HEK293 (cell line): ENCODE data around the gene CDK3.
"Not testable (repeated sequence)": the region's sequence is repeated elsewhere in the genome, so short reads cannot be mapped to it uniquely, and the experiment has no call there.

Experiments used
- CTCF ChIA-PET: fragments of 350-600 bp; formaldehyde crosslinking; extraction: SDS; loops from one replicate; lab custom pipeline; 2021; ENCODE audit warnings: antibody characterized with exemption; lab: Yijun Ruan, JAX
- POLR2A ChIA-PET: fragments of 300-600 bp; formaldehyde crosslinking; extraction: SDS; loops from one replicate; lab custom pipeline; 2020; ENCODE audit warnings: antibody characterized with exemption, inconsistent platforms; lab: Yijun Ruan, JAX
- H3K27ac ChIP-seq: fragments of 200-500 bp; sonication (Bioruptor generic); 2 replicates; pipeline ENCODE4 v1.5.1; 2014; ENCODE audit warnings: low read depth, low read length, control low read depth, inconsistent platforms; ENCODE audit errors: extremely low read depth
- H3K36me3 ChIP-seq, 2 experiments: fragments of 200-500 bp in 1 of 2; sonication (Bioruptor generic) in 1 of 2; 1 replicate in 1 of 2; 2 replicates in 1 of 2; pipeline ENCODE4 v1.5.1; 2014 to 2017; ENCODE audit warnings: inconsistent platforms in 2 of 2, low read length in 2 of 2; ENCODE audit not compliant: control insufficient read depth in 2 of 2, insufficient read depth in 1 of 2
- H3K4me1 ChIP-seq: fragments of 200-500 bp; sonication (Bioruptor generic); 2 replicates; pipeline ENCODE4 v1.5.1; 2014; ENCODE audit warnings: mild to moderate bottlenecking, low read length, inconsistent platforms; ENCODE audit not compliant: control insufficient read depth, insufficient read depth
- H3K4me3 ChIP-seq: 2 replicates; pipeline ENCODE4 v1.5.1; 2011; ENCODE audit warnings: low read depth, mild to moderate bottlenecking, control low read depth, low read length, moderate library complexity
- H3K9me3 ChIP-seq: fragments of 200-500 bp; sonication (Bioruptor generic); 2 replicates; pipeline ENCODE4 v1.5.1; 2014; ENCODE audit warnings: low read depth, low read length, inconsistent platforms; ENCODE audit not compliant: control insufficient read depth, insufficient read depth
- KLF8 ChIP-seq: fragments of 450-650 bp; formaldehyde crosslinking; IDR thresholded peaks from 2 replicates; pipeline ENCODE4 v1.5.1; 2016; ENCODE audit warnings: missing biosample characterization, missing genetic modification characterization
- KLF9 ChIP-seq: fragments of 450-650 bp; formaldehyde crosslinking; IDR thresholded peaks from 2 replicates; pipeline ENCODE4 v1.5.1; 2016; ENCODE audit warnings: missing biosample characterization, missing genetic modification characterization, low read depth
- MYNN ChIP-seq: fragments of 450-650 bp; formaldehyde crosslinking; IDR thresholded peaks from 2 replicates; pipeline ENCODE4 v1.5.1; 2016; ENCODE audit warnings: missing biosample characterization, missing genetic modification characterization, borderline replicate concordance
- SP2 ChIP-seq: fragments of 450-650 bp; formaldehyde crosslinking; IDR thresholded peaks from 2 replicates; pipeline ENCODE4 v1.5.1; 2016; ENCODE audit warnings: missing biosample characterization, missing genetic modification characterization
- ZBTB8A ChIP-seq: fragments of 450-650 bp; formaldehyde crosslinking; IDR thresholded peaks from 2 replicates; pipeline ENCODE4 v1.5.1; 2016; ENCODE audit warnings: missing biosample characterization, missing genetic modification characterization
- ZFHX2 ChIP-seq: fragments of 450-650 bp; formaldehyde crosslinking; conservative IDR thresholded peaks from 2 replicates; pipeline ENCODE4 v1.5.1; 2016; ENCODE audit warnings: missing biosample characterization, missing genetic modification characterization
- ZIC2 ChIP-seq: fragments of 450-650 bp; formaldehyde crosslinking; IDR thresholded peaks from 2 replicates; pipeline ENCODE4 v1.5.1; 2016; ENCODE audit warnings: missing biosample characterization, missing genetic modification characterization
- ZNF175 ChIP-seq: fragments of 450-650 bp; formaldehyde crosslinking; IDR thresholded peaks from 2 replicates; pipeline ENCODE4 v1.5.1; 2016; ENCODE audit warnings: missing biosample characterization, missing genetic modification characterization
- ZNF202 ChIP-seq: fragments of 450-650 bp; formaldehyde crosslinking; IDR thresholded peaks from 2 replicates; pipeline ENCODE4 v1.5.1; 2016; ENCODE audit warnings: missing biosample characterization, missing genetic modification characterization, borderline replicate concordance
- ZNF223 ChIP-seq: fragments of 450-650 bp; formaldehyde crosslinking; IDR thresholded peaks from 2 replicates; pipeline ENCODE4 v1.5.1; 2016; ENCODE audit warnings: missing biosample characterization, missing genetic modification characterization
- ZNF292 ChIP-seq: fragments of 450-650 bp; formaldehyde crosslinking; IDR thresholded peaks from 2 replicates; pipeline ENCODE4 v1.5.1; 2016; ENCODE audit warnings: low read depth, missing biosample characterization, missing genetic modification characterization, borderline replicate concordance
- ZNF366 ChIP-seq: fragments of 450-650 bp; formaldehyde crosslinking; conservative IDR thresholded peaks from 2 replicates; pipeline ENCODE4 v1.5.1; 2016; ENCODE audit warnings: missing biosample characterization, missing genetic modification characterization
- ZNF394 ChIP-seq: fragments of 450-650 bp; formaldehyde crosslinking; IDR thresholded peaks from 2 replicates; pipeline ENCODE4 v1.5.1; 2016; ENCODE audit warnings: missing biosample characterization, missing genetic modification characterization, mild to moderate bottlenecking, moderate library complexity, borderline replicate concordance
- ZNF510 ChIP-seq: fragments of 450-650 bp; formaldehyde crosslinking; IDR thresholded peaks from 2 replicates; pipeline ENCODE4 v1.5.1; 2018; ENCODE audit warnings: mild to moderate bottlenecking, missing genetic modification characterization, missing biosample characterization; ENCODE audit not compliant: insufficient replicate concordance
- ZNF544 ChIP-seq: fragments of 450-650 bp; formaldehyde crosslinking; IDR thresholded peaks from 2 replicates; pipeline ENCODE4 v1.5.0; 2017; ENCODE audit warnings: missing biosample characterization, missing genetic modification characterization
- ZNF571 ChIP-seq: fragments of 450-650 bp; formaldehyde crosslinking; IDR thresholded peaks from 2 replicates; pipeline ENCODE4 v1.5.0; 2017; ENCODE audit warnings: missing biosample characterization, missing genetic modification characterization
- ZNF621 ChIP-seq: fragments of 450-650 bp; formaldehyde crosslinking; IDR thresholded peaks from 2 replicates; pipeline ENCODE4 v1.5.1; 2017; ENCODE audit warnings: missing biosample characterization, missing genetic modification characterization
- ZNF624 ChIP-seq: fragments of 450-650 bp; formaldehyde crosslinking; IDR thresholded peaks from 2 replicates; pipeline ENCODE4 v1.5.1; 2017; ENCODE audit warnings: missing biosample characterization, missing genetic modification characterization
- ZNF670 ChIP-seq: fragments of 450-650 bp; formaldehyde crosslinking; IDR thresholded peaks from 2 replicates; pipeline ENCODE4 v1.5.1; 2016; ENCODE audit warnings: missing biosample characterization, missing genetic modification characterization, low read depth
- ZNF792 ChIP-seq: fragments of 450-650 bp; formaldehyde crosslinking; IDR thresholded peaks from 2 replicates; pipeline ENCODE4 v1.5.1; 2016; ENCODE audit warnings: missing biosample characterization, missing genetic modification characterization
- TF ChIP-seq, protein P1 (sequence below): IDR thresholded peaks from 2 replicates; pipeline ENCODE4 v1.6.1; 2011; ENCODE audit warnings: mild to moderate bottlenecking, low read depth, low read length, borderline replicate concordance
- TF ChIP-seq, protein P2 (sequence below): fragments of 450-650 bp; formaldehyde crosslinking; IDR thresholded peaks from 2 replicates; pipeline ENCODE4 v1.5.1; 2017; ENCODE audit warnings: missing biosample characterization, missing genetic modification characterization
- TF ChIP-seq, protein P3 (sequence below): fragments of 450-650 bp; formaldehyde crosslinking; IDR thresholded peaks from 2 replicates; pipeline ENCODE4 v1.5.1; 2016; ENCODE audit warnings: missing biosample characterization, missing genetic modification characterization
- TF ChIP-seq, protein P4 (sequence below): fragments of 450-650 bp; formaldehyde crosslinking; IDR thresholded peaks from 2 replicates; pipeline ENCODE4 v1.5.1; 2016; ENCODE audit warnings: missing biosample characterization, missing genetic modification characterization, borderline replicate concordance

CDK3 gene

DNA sequence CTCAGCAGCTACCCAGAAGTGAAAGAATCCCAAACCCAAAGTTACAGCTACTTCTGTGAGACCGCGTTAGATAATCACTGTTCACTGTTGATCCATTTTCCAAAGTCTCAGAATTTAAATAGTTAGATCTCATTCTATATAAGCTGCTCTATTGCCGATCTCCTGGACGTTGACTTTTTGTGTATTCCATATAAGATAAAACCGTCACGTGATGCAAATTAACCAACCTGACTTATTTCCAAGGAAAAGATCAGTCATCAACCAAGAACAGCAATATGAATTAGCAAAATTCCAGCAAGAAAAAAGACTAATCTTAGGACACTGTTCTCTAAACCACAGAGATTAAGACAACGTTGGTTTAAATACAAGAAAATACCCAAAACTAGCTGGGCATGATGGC, 30.0 kb upstream of the CDK3 start (continued):
- TF ChIP-seq ZNF202 (tag by site-specific recombination) (no peak), ZNF670 (tag by site-specific recombination) (no peak), ZNF624 (no peak), ZNF510 (tag by site-specific recombination) (no peak), ZIC2 (tag by site-specific recombination) (no peak), SP2 (no peak), ZBTB8A (no peak), MYNN (tag by site-specific recombination) (no peak), ZNF544 (no peak), ZFHX2 (tag by site-specific recombination) (no peak), ZNF175 (tag by site-specific recombination) (no peak)
- TF ChIP-seq, protein P1, sequence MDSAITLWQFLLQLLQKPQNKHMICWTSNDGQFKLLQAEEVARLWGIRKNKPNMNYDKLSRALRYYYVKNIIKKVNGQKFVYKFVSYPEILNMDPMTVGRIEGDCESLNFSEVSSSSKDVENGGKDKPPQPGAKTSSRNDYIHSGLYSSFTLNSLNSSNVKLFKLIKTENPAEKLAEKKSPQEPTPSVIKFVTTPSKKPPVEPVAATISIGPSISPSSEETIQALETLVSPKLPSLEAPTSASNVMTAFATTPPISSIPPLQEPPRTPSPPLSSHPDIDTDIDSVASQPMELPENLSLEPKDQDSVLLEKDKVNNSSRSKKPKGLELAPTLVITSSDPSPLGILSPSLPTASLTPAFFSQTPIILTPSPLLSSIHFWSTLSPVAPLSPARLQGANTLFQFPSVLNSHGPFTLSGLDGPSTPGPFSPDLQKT: no peak
- TF ChIP-seq, protein P2, sequence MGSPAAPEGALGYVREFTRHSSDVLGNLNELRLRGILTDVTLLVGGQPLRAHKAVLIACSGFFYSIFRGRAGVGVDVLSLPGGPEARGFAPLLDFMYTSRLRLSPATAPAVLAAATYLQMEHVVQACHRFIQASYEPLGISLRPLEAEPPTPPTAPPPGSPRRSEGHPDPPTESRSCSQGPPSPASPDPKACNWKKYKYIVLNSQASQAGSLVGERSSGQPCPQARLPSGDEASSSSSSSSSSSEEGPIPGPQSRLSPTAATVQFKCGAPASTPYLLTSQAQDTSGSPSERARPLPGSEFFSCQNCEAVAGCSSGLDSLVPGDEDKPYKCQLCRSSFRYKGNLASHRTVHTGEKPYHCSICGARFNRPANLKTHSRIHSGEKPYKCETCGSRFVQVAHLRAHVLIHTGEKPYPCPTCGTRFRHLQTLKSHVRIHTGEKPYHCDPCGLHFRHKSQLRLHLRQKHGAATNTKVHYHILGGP (tag by site-specific recombination): no peak

DNA sequence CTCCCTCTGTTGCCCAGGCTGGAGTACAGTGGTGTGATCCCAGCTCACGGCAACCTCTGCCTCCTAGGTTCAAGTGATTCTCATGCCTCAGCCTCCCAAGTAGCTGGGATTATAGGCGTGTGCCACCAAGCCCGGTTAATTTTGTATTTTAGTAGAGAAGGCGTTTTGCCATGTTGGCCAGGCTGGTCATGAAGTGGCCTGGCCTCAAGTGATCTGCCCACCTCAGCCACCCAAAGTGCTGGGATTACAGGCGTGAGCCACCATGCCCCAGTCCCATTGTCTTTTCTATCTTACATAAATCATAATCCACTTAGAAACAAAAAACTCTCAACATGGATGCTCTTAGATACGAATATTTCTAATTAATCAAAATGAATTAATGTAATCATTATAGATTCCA, 25.5 kb upstream of the CDK3 start:
- H3K36me3 ChIP-seq: peaks cover 33 to 43% of the 10 kb centered on the region in 2 experiments; a peak in 2 of 3 replicates
- H3K4me3 ChIP-seq, H3K9me3 ChIP-seq, CTCF ChIA-PET, H3K27ac ChIP-seq, POLR2A ChIA-PET: not testable (repeated sequence)
- peaks cover 13% of the 10 kb centered on the region for H3K4me1 ChIP-seq

DNA sequence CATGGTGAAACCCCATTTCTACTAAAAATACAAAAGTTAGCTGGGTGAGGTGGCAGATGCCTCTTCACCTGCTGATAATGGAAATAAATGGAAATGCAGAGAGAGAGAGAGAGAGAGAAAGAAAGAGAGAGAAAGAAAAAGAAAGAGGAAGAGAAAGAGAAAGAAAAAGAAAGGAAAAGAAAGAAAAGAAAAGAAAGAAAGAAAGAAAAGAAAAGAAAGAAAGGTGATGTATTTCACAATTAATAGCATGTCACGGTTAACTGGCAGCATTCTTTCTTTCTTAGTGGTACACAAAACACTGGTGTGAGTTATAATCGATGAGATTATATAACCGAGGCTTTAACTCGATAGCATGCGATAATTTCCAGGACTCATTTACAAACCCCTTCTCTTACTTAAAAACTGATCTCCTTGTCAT, 24.9 kb upstream of the CDK3 start:
- Histone ChIP-seq H3K9me3 (no peaks in the 10 kb centered on the region), H3K36me3 (peaks cover 33 to 38% of the 10 kb centered on the region in 2 experiments; a peak in 2 of 3 replicates), H3K27ac (no peak overlapping the region; the same call in 1 of the 2 replicates), H3K4me3 (no peak overlapping the region), H3K4me1 (peaks cover 13% of the 10 kb centered on the region)
- CTCF ChIA-PET: interaction anchor here (0.6 to 1.2 kb wide), 4 partner anchors 8 to 390 kb away, joined by 3 to 4 read pairs (median 3); partner anchors contain the start of gene CDK3
- POLR2A ChIA-PET: interaction anchor here (1.0 kb wide), 1 partner anchor 35 kb away, joined by 5 read pairs; the partner anchor contains the start of gene FBF1
- no peak for TF ChIP-seq KLF9 (tag by site-specific recombination)
- no peak for TF ChIP-seq ZNF621 (tag by site-specific recombination)
- TF ChIP-seq ZNF292 (tag by site-specific recombination): 0 out of 2 replicates have a peak, but pooled peaks have one; percentile 8
- no peak for TF ChIP-seq ZNF223 (tag by site-specific recombination)
- TF ChIP-seq, protein P3, sequence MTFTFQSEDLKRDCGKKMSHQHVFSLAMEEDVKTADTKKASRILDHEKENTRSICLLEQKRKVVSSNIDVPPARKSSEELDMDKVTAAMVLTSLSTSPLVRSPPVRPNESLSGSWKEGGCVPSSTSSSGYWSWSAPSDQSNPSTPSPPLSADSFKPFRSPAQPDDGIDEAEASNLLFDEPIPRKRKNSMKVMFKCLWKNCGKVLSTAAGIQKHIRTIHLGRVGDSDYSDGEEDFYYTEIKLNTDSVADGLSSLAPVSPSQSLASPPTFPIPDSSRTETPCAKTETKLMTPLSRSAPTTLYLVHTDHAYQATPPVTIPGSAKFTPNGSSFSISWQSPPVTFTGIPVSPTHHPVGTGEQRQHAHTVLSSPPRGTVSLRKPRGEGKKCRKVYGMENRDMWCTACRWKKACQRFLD: no peak
- TF ChIP-seq ZNF366 (tag by site-specific recombination): peak; percentile 94
- TF ChIP-seq ZNF792 (tag by site-specific recombination): no peak
- TF ChIP-seq ZNF571: no peak
- no peak for TF ChIP-seq ZNF394 (tag by site-specific recombination)
- TF ChIP-seq, protein P4, sequence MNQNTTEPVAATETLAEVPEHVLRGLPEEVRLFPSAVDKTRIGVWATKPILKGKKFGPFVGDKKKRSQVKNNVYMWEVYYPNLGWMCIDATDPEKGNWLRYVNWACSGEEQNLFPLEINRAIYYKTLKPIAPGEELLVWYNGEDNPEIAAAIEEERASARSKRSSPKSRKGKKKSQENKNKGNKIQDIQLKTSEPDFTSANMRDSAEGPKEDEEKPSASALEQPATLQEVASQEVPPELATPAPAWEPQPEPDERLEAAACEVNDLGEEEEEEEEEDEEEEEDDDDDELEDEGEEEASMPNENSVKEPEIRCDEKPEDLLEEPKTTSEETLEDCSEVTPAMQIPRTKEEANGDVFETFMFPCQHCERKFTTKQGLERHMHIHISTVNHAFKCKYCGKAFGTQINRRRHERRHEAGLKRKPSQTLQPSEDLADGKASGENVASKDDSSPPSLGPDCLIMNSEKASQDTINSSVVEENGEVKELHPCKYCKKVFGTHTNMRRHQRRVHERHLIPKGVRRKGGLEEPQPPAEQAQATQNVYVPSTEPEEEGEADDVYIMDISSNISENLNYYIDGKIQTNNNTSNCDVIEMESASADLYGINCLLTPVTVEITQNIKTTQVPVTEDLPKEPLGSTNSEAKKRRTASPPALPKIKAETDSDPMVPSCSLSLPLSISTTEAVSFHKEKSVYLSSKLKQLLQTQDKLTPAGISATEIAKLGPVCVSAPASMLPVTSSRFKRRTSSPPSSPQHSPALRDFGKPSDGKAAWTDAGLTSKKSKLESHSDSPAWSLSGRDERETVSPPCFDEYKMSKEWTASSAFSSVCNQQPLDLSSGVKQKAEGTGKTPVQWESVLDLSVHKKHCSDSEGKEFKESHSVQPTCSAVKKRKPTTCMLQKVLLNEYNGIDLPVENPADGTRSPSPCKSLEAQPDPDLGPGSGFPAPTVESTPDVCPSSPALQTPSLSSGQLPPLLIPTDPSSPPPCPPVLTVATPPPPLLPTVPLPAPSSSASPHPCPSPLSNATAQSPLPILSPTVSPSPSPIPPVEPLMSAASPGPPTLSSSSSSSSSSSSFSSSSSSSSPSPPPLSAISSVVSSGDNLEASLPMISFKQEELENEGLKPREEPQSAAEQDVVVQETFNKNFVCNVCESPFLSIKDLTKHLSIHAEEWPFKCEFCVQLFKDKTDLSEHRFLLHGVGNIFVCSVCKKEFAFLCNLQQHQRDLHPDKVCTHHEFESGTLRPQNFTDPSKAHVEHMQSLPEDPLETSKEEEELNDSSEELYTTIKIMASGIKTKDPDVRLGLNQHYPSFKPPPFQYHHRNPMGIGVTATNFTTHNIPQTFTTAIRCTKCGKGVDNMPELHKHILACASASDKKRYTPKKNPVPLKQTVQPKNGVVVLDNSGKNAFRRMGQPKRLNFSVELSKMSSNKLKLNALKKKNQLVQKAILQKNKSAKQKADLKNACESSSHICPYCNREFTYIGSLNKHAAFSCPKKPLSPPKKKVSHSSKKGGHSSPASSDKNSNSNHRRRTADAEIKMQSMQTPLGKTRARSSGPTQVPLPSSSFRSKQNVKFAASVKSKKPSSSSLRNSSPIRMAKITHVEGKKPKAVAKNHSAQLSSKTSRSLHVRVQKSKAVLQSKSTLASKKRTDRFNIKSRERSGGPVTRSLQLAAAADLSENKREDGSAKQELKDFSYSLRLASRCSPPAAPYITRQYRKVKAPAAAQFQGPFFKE: no peak
- TF ChIP-seq KLF8 (tag by site-specific recombination): no peak
